ENCODE results near the gene SPTBN5. TPM values are rescaled to one million over a fixed set of nuclear protein-coding genes. Genes with fewer than 3 reads are reported as not detected.

SPTBN5 gene
- total and polyA plus RNA-seq, 10 of the 15 experiments (the other 5 are each of a cell fraction or from before 2014, with no cell fraction given) = under 0.01 to 0.18 (median 0.04) TPM; not detected in 4

- no peak for TF ChIP-seq CHD2 (IDR thresholded peaks at IDR 0.05; ENCODE audit: borderline replicate concordance, low read depth, low read length)
- no peak for TF ChIP-seq ATF3 (IDR thresholded peaks at IDR 0.05; ENCODE audit: borderline replicate concordance, extremely low read depth, low read depth, low read length)
- TF ChIP-seq LARP7 (IDR thresholded peaks at IDR 0.05) = no peak
- peak; percentile 70; the same call in 1 of the 2 replicates for TF ChIP-seq PAX5 (IDR thresholded peaks at IDR 0.05; ENCODE audit: borderline replicate concordance, low read depth, low read length)
- TF ChIP-seq TCF7 (IDR thresholded peaks at IDR 0.05; ENCODE audit: borderline replicate concordance) = no peak
- TF ChIP-seq SMC3 (IDR thresholded peaks at IDR 0.05; ENCODE audit: borderline replicate concordance, low read length) = no peak
- TF ChIP-seq NR2C2 (IDR thresholded peaks at IDR 0.05; ENCODE audit: borderline replicate concordance, control insufficient read depth, insufficient read length, low read depth) = no peak
- TF ChIP-seq YY1 (IDR thresholded peaks at IDR 0.05; ENCODE audit: low read depth, low read length) = peak; percentile 60; the same call in 1 of the 2 replicates
- TF ChIP-seq ZBTB4 (CRISPR knock-in tag; IDR thresholded peaks at IDR 0.05) = no peak
- peak; percentile 61 for TF ChIP-seq MLLT1 (IDR thresholded peaks at IDR 0.05)
- no peak for TF ChIP-seq HDAC6 (IDR thresholded peaks at IDR 0.05; ENCODE audit: unreplicated experiment)
- no peak for TF ChIP-seq TAF1 (IDR thresholded peaks at IDR 0.05; ENCODE audit: borderline replicate concordance, low read depth, low read length)
- no peak for TF ChIP-seq ETV6 (conservative IDR thresholded peaks at IDR 0.05 in 1 of 2, IDR thresholded peaks at IDR 0.05 in 1 of 2; ENCODE audit: borderline replicate concordance in 1 of 2, low read depth in 1 of 2)
- no peak for TF ChIP-seq BCL3 (IDR thresholded peaks at IDR 0.05; ENCODE audit: borderline replicate concordance, insufficient read depth, low read depth, low read length, poor library complexity, severe bottlenecking)
- no peak for TF ChIP-seq KLF5 (IDR thresholded peaks at IDR 0.05; ENCODE audit: partially characterized antibody)
- no peak for TF ChIP-seq MYB (IDR thresholded peaks at IDR 0.05; ENCODE audit: borderline replicate concordance, low read depth, low read length)
- 0 out of 2 replicates have a peak, but pooled peaks have one; percentile 34 for TF ChIP-seq POLR2A (IDR thresholded peaks at IDR 0.05; ENCODE audit: low read depth, low read length)
- TF ChIP-seq IKZF2 (IDR thresholded peaks at IDR 0.05) = peak; percentile 71 to 72
- TF ChIP-seq ESRRA (IDR thresholded peaks at IDR 0.05; ENCODE audit: low read length) = no peak
- no peak for TF ChIP-seq CBX5 (IDR thresholded peaks at IDR 0.05; ENCODE audit: low read depth)
- TF ChIP-seq SP1 (IDR thresholded peaks at IDR 0.05; ENCODE audit: low read depth, low read length) = no peak
- 0 out of 2 replicates have a peak, but pooled peaks have one; percentile 39 for TF ChIP-seq DPF2 (IDR thresholded peaks at IDR 0.05)
- TF ChIP-seq PBX3 (IDR thresholded peaks at IDR 0.05; ENCODE audit: insufficient replicate concordance, low read depth, low read length) = peak; percentile 76
- TF ChIP-seq CBX3 (IDR thresholded peaks at IDR 0.05; ENCODE audit: borderline replicate concordance, low read depth) = no peak
- TF ChIP-seq RAD51 (IDR thresholded peaks at IDR 0.05) = no peak
Measured at GRCh38 chr15:41935566-41936020, 41.7 kb upstream of the SPTBN5 start (continued).

Data from GM12878 (cell line).